Lung (tissue), 11 donors: ENCODE data around the gene LASP1NB.
A peak's percentile ranks its signal among the peaks of the same experiment; 100 is the strongest.

Source experiments
- ATAC-seq: fragments of 200-7000 bp; cut with Tn5 transposase; one replicate; pipeline ENCODE4 v1.9.1; 2020; ENCODE audit warnings: moderate number of reproducible peaks; ENCODE audit not compliant: insufficient read depth, low FRiP score
- DNase-seq, 3 donors: peaks; one replicate each; pipeline ENCODE4 v3.0.0-alpha.2; 2013 to 2017
- H3K27ac ChIP-seq, 2 donors: one replicate each; pipeline ENCODE4 v1.5.1; 2013; ENCODE audit warnings: mild to moderate bottlenecking in 2 of 2, moderate library complexity in 2 of 2, control low read depth in 1 of 2, inconsistent platforms in 1 of 2, low read depth in 1 of 2, low read length in 1 of 2
- H3K27me3 ChIP-seq, 3 donors: one replicate each; pipeline ENCODE4 v1.5.1; 2013; ENCODE audit warnings: low read length in 2 of 3; ENCODE audit not compliant: control insufficient read depth in 3 of 3, insufficient read depth in 3 of 3
- H3K36me3 ChIP-seq, 4 donors: one replicate each; pipeline ENCODE4 v1.5.1; 2013; ENCODE audit warnings: low read length in 4 of 4, mild to moderate bottlenecking in 1 of 4, moderate library complexity in 1 of 4; ENCODE audit not compliant: control insufficient read depth in 4 of 4, insufficient read depth in 4 of 4
- H3K4me1 ChIP-seq, 5 donors: one replicate each; pipeline ENCODE4 v1.5.1; 2013; ENCODE audit warnings: low read length in 5 of 5, mild to moderate bottlenecking in 2 of 5, moderate library complexity in 1 of 5; ENCODE audit not compliant: control insufficient read depth in 5 of 5, insufficient read depth in 5 of 5
- H3K4me3 ChIP-seq: one replicate; pipeline ENCODE4 v1.5.1; 2013; ENCODE audit warnings: mild to moderate bottlenecking, control low read depth, moderate library complexity
- H3K9ac ChIP-seq, 2 donors: one replicate each; pipeline ENCODE4 v1.5.1; 2013; ENCODE audit warnings: low read length in 2 of 2, control low read depth in 1 of 2; ENCODE audit not compliant: insufficient read depth in 1 of 2
- H3K9me3 ChIP-seq, 4 donors: one replicate each; pipeline ENCODE4 v1.5.1; 2013; ENCODE audit warnings: low read length in 3 of 4, mild to moderate bottlenecking in 1 of 4, moderate library complexity in 1 of 4; ENCODE audit not compliant: control insufficient read depth in 4 of 4, insufficient read depth in 3 of 4
- WGBS, 2 donors: extraction: QIAGEN DNeasy Blood & Tissue Kit; methylation state at CpG; one replicate each; pipeline ENCODE4 v1.1.7; 2013; 5-methylcytosine and 5-hydroxymethylcytosine counted together
- TF ChIP-seq, protein P1 (sequence below): IDR thresholded peaks from 2 replicates; pipeline ENCODE4 v1.5.1; 2012; ENCODE audit warnings: mild to moderate bottlenecking; ENCODE audit errors: control extremely low read depth, extremely low read depth
- donor health status: control.
- donor health status: control.
- donor health status: Bipolar disorder and iron deficiency.
- donor health status: healthy.
- donor health status: DM: yes; HTN: yes; CAD: no.

The LASP1NB gene

DNA sequence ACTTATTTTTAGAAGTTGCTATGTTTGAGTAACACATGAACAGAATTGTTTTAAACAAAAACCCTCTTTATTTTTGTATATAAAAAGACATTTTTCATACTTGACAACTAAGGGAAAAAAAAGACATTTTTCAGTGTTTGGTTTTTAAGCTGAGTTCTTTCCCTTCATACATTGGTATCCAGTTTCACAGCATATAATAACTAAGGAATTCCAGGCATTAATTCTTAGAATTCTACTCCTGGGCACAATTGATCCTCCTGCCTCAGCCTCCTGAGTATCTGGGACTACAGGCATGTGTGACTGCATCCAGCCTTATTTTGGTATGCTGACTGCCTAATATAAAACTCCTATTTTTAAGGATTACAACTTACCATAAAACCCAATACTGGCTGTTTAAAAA, 33.3 kb downstream of the LASP1NB start:
- TF ChIP-seq, protein P1, sequence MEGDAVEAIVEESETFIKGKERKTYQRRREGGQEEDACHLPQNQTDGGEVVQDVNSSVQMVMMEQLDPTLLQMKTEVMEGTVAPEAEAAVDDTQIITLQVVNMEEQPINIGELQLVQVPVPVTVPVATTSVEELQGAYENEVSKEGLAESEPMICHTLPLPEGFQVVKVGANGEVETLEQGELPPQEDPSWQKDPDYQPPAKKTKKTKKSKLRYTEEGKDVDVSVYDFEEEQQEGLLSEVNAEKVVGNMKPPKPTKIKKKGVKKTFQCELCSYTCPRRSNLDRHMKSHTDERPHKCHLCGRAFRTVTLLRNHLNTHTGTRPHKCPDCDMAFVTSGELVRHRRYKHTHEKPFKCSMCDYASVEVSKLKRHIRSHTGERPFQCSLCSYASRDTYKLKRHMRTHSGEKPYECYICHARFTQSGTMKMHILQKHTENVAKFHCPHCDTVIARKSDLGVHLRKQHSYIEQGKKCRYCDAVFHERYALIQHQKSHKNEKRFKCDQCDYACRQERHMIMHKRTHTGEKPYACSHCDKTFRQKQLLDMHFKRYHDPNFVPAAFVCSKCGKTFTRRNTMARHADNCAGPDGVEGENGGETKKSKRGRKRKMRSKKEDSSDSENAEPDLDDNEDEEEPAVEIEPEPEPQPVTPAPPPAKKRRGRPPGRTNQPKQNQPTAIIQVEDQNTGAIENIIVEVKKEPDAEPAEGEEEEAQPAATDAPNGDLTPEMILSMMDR = no peak
- Histone ChIP-seq H3K4me1 (no peaks in the 10 kb centered on the region), H3K9me3 (no peaks in the 10 kb centered on the region), H3K27me3 (no peaks in the 10 kb centered on the region), H3K36me3 (no peaks in the 10 kb centered on the region), H3K9ac (no peak overlapping the region), H3K27ac (no peak overlapping the region), H3K4me3 (no peak overlapping the region)
- DNase-seq (peak in 1 of 3 donors; percentile 14), ATAC-seq (no peak)

DNA sequence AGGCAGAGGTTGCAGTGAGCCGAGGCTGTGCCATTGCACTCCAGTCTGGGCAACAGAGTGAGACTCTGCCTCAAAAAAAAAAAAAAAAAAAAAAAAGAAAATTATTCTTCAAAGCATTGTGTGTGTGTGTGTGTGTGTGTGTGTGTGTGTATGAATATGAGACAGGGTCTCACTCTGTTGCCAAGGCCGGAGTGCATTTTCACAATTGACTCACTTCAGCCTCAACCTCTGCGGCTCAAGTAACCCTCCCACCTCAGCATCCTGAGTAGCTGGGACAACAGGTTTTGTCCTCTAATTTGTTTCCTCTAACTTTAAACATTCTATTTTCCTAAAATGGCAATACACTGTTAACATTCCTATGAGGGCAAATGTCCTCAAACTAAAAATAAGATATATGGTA, 34.1 kb downstream of the LASP1NB start:
- H3K27me3 ChIP-seq = no peaks in the 10 kb centered on the region
- 92 to 98% methylated on average over 3 of the region's 3 CpGs for WGBS, 2 donors
- H3K27ac ChIP-seq = no peak overlapping the region
- TF ChIP-seq, protein P1 = no peak
- H3K9ac ChIP-seq = no peak overlapping the region
- H3K4me1 ChIP-seq = no peaks in the 10 kb centered on the region
- H3K36me3 ChIP-seq = no peaks in the 10 kb centered on the region
- no peaks in the 10 kb centered on the region for H3K9me3 ChIP-seq
- H3K4me3 ChIP-seq = no peak overlapping the region
- no peak for ATAC-seq
- DNase-seq = no peak

DNA sequence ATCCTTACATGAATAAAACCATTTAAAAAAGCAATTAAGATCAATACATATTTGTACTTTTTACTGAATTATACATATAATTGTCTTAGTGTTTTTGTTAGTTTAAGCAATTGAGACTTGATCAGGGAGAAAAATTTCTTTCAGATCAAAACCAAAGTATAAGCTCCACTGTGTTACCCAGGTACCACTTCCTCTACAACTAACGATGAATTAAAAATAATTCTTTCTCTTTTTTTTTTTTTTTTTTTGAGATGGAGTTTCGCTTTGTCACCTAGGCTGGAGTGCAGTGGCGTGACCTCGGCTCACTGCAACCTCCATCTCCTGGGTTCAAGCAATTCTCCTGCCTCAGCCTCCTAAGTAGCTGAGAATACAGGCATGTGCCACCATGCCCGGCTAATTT, 35.0 kb downstream of the LASP1NB start:
- WGBS, 2 donors = 79 to 81% methylated on average over 5 of the region's 5 CpGs
- H3K27ac ChIP-seq = no peak overlapping the region
- ATAC-seq = no peak
- DNase-seq = no peak
- no peaks in the 10 kb centered on the region for H3K9me3 ChIP-seq
- no peaks in the 10 kb centered on the region for H3K27me3 ChIP-seq
- H3K4me3 ChIP-seq = no peak overlapping the region
- H3K9ac ChIP-seq = no peak overlapping the region
- H3K36me3 ChIP-seq = no peaks in the 10 kb centered on the region
- TF ChIP-seq, protein P1 = no peak
- no peaks in the 10 kb centered on the region for H3K4me1 ChIP-seq

DNA sequence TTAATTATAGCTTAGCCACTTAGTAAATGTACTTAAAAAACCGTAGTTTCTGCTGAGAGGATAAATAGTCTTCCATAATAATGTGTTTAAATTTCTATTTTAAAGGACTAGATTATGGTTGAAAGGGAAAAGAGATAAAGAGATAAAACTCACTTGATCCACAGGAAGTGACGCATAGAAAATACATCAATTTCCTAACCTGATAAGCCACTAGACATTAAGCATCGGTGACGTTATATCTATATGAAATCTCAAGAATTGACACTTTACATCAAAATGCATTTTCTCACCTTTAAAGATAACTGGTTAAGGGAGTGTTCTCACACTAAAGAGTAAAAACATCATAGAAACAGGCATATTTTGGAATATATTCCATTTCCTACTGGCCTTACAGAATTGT, 36.0 kb downstream of the LASP1NB start:
- Histone ChIP-seq H3K27ac (no peak overlapping the region), H3K4me3 (no peak overlapping the region), H3K4me1 (no peaks in the 10 kb centered on the region), H3K27me3 (no peaks in the 10 kb centered on the region), H3K36me3 (no peaks in the 10 kb centered on the region), H3K9me3 (no peaks in the 10 kb centered on the region), H3K9ac (no peak overlapping the region)
- TF ChIP-seq, protein P1 = no peak
- no peak for DNase-seq
- ATAC-seq = no peak
- WGBS, 2 donors = 57 to 61% methylated on average over 4 of the region's 4 CpGs
